Middle frontal gyrus (tissue), 1 donor: ENCODE data around the gene ALDH1L1.
"Not testable (repeated sequence)": the region's sequence is repeated elsewhere in the genome, so short reads cannot be mapped to it uniquely, and the experiment has no call there.

Experiments
- DNase-seq: peaks from one replicate; pipeline ENCODE4 v3.0.0-alpha.2; 2015; ENCODE audit warnings: low spot score; ENCODE audit errors: extremely low spot score

Gene ALDH1L1

GRCh38 chr3:126106336-126107202 is 73.8 kb downstream of the ALDH1L1 start:
- DNase-seq: no peak

- DNase-seq: no peak
Observed at GRCh38 chr3:126105691-126106187, 74.6 kb downstream of the ALDH1L1 start.

GRCh38 chr3:126104742-126105605 is 75.4 kb downstream of the ALDH1L1 start:
- no peak for DNase-seq

- no peak for DNase-seq
Observed at GRCh38 chr3:126104028-126104635, 76.3 kb downstream of the ALDH1L1 start.

GRCh38 chr3:126103121-126104027 is 77.0 kb downstream of the ALDH1L1 start:
- no peak for DNase-seq

- no peak for DNase-seq
Observed at GRCh38 chr3:126102530-126102951, 77.8 kb downstream of the ALDH1L1 start.

- DNase-seq: no peak
Observed at GRCh38 chr3:126102011-126102410, 78.4 kb downstream of the ALDH1L1 start.

- DNase-seq: no peak
Observed at GRCh38 chr3:126101521-126101982, 78.8 kb downstream of the ALDH1L1 start.

- DNase-seq: no peak
Observed at GRCh38 chr3:126100634-126101301, 79.6 kb downstream of the ALDH1L1 start.

- DNase-seq: no peak
Observed at GRCh38 chr3:126100269-126100633, 80.1 kb downstream of the ALDH1L1 start.

- no peak for DNase-seq
Observed at GRCh38 chr3:126098391-126098858, 82.0 kb downstream of the ALDH1L1 start.

GRCh38 chr3:126097801-126098200 is 82.6 kb downstream of the ALDH1L1 start:
- no peak for DNase-seq

- DNase-seq: not testable (repeated sequence)
Observed at GRCh38 chr3:126096274-126096673, 84.1 kb downstream of the ALDH1L1 start.

- DNase-seq: not testable (repeated sequence)
Observed at GRCh38 chr3:126092128-126092527, 88.3 kb downstream of the ALDH1L1 start.

- DNase-seq: no peak
Observed at GRCh38 chr3:126087552-126088175, 92.7 kb downstream of the ALDH1L1 start.

GRCh38 chr3:126085841-126086240 is 94.5 kb downstream of the ALDH1L1 start:
- DNase-seq: no peak

GRCh38 chr3:126085276-126085675 is 95.1 kb downstream of the ALDH1L1 start:
- no peak for DNase-seq

GRCh38 chr3:126084768-126085180 is 95.6 kb downstream of the ALDH1L1 start:
- no peak for DNase-seq
